Urinary bladder (tissue), 4 donors: ENCODE measurements around the gene PPP1R3G. TPM values are rescaled to one million over a fixed set of nuclear protein-coding genes. Genes with fewer than 3 reads are reported as not detected.

ENCODE experiments used
- DNase-seq: peaks from one replicate; pipeline ENCODE4 v3.0.0-alpha.2; 2015; ENCODE audit errors: extremely low spot score
- H3K27ac ChIP-seq: one replicate; pipeline ENCODE4 v1.5.1; 2013; ENCODE audit warnings: low read depth, mild to moderate bottlenecking, moderate library complexity
- H3K36me3 ChIP-seq: one replicate; pipeline ENCODE4 v1.6.1; 2013; ENCODE audit warnings: mild to moderate bottlenecking, moderate library complexity; ENCODE audit not compliant: insufficient read depth
- H3K4me1 ChIP-seq: one replicate; pipeline ENCODE4 v1.6.1; 2013; ENCODE audit warnings: mild to moderate bottlenecking, moderate library complexity; ENCODE audit not compliant: insufficient read depth
- H3K4me3 ChIP-seq: one replicate; pipeline ENCODE4 v1.5.1; 2013; ENCODE audit warnings: low read depth, low read length
- WGBS: extraction: QIAGEN DNeasy Blood & Tissue Kit; methylation state at CpG from one replicate; pipeline ENCODE4 v1.1.7; 2013; 5-methylcytosine and 5-hydroxymethylcytosine counted together
- polyA plus RNA-seq: library from polyadenylated mRNA; stranded (reverse); fragments of 200-250 nt; gene quantifications from one replicate; pipeline ENCODE4 v1.2.3, GENCODE V29; 2013
- total RNA-seq: library from RNA; depleted of rRNA; stranded (reverse); fragments of >200 nt; gene quantifications from one replicate; pipeline ENCODE4 v1.2.3, GENCODE V29; 2014
- donor health status: healthy with polysubstance abuse.
- donor health status: healthy.

Gene PPP1R3G
- total and polyA plus RNA-seq, 2 donors = 4.7 to 5.1 TPM

GRCh38 chr6:5121956-5122355 lies 36.8 kb downstream of the PPP1R3G start:
- H3K4me3 ChIP-seq = no peak overlapping the region
- no peak overlapping the region for H3K27ac ChIP-seq
- H3K36me3 ChIP-seq = no peaks in the 10 kb centered on the region
- DNase-seq = no peak
- no peaks in the 10 kb centered on the region for H3K4me1 ChIP-seq
- 86% methylated on average over 7 of the region's 7 CpGs for WGBS

- DNase-seq = no peak
- H3K36me3 ChIP-seq = no peaks in the 10 kb centered on the region
- 87% methylated on average over 18 of the region's 18 CpGs for WGBS
These were observed 37.5 kb downstream of the PPP1R3G start for GRCh38 chr6:5122504-5123112.

GRCh38 chr6:5123296-5124143 lies 38.4 kb downstream of the PPP1R3G start:
- H3K4me1 ChIP-seq = no peaks in the 10 kb centered on the region
- DNase-seq = no peak
- no peak overlapping the region for H3K4me3 ChIP-seq
- no peak overlapping the region for H3K27ac ChIP-seq
- H3K36me3 ChIP-seq = no peaks in the 10 kb centered on the region
- WGBS = 91% methylated on average over 20 of the region's 20 CpGs

More at GRCh38 chr6:5122504-5123112, 37.5 kb downstream of the PPP1R3G start:
- Histone ChIP-seq H3K27ac (no peak overlapping the region), H3K4me1 (no peaks in the 10 kb centered on the region), H3K4me3 (no peak overlapping the region)

GRCh38 chr6:5124526-5124925 lies 39.4 kb downstream of the PPP1R3G start:
- H3K27ac ChIP-seq = no peak overlapping the region
- H3K4me1 ChIP-seq = no peaks in the 10 kb centered on the region
- DNase-seq = no peak
- WGBS = 97% methylated on average over 8 of the region's 8 CpGs
- no peaks in the 10 kb centered on the region for H3K36me3 ChIP-seq
- no peak overlapping the region for H3K4me3 ChIP-seq

GRCh38 chr6:5125152-5126006 lies 40.2 kb downstream of the PPP1R3G start:
- Histone ChIP-seq H3K27ac (no peak overlapping the region), H3K4me1 (no peaks in the 10 kb centered on the region), H3K4me3 (no peak overlapping the region), H3K36me3 (no peaks in the 10 kb centered on the region)
- DNase-seq = no peak
- 88% methylated on average over 11 of the region's 11 CpGs for WGBS

GRCh38 chr6:5126214-5126613 lies 41.1 kb downstream of the PPP1R3G start:
- no peak for DNase-seq
- no peak overlapping the region for H3K27ac ChIP-seq
- 39% methylated on average over 4 of the region's 4 CpGs for WGBS
- H3K4me3 ChIP-seq = no peak overlapping the region
- no peaks in the 10 kb centered on the region for H3K4me1 ChIP-seq
- no peaks in the 10 kb centered on the region for H3K36me3 ChIP-seq

GRCh38 chr6:5127106-5127687 lies 42.1 kb downstream of the PPP1R3G start:
- Histone ChIP-seq H3K4me1 (no peaks in the 10 kb centered on the region), H3K36me3 (no peaks in the 10 kb centered on the region), H3K4me3 (no peak overlapping the region), H3K27ac (no peak overlapping the region)
- WGBS = 89% methylated on average over 8 of the region's 8 CpGs
- DNase-seq = no peak

GRCh38 chr6:5128351-5128750 lies 43.2 kb downstream of the PPP1R3G start:
- H3K27ac ChIP-seq = no peak overlapping the region
- no peak for DNase-seq
- H3K36me3 ChIP-seq = no peaks in the 10 kb centered on the region
- 87% methylated on average over 4 of the region's 4 CpGs for WGBS
- no peak overlapping the region for H3K4me3 ChIP-seq
- no peaks in the 10 kb centered on the region for H3K4me1 ChIP-seq

GRCh38 chr6:5130135-5130866 lies 45.2 kb downstream of the PPP1R3G start:
- H3K27ac ChIP-seq = no peak overlapping the region
- no peaks in the 10 kb centered on the region for H3K36me3 ChIP-seq
- 81% methylated on average over 10 of the region's 10 CpGs for WGBS
- H3K4me1 ChIP-seq = no peaks in the 10 kb centered on the region
- no peak overlapping the region for H3K4me3 ChIP-seq
- DNase-seq = no peak

GRCh38 chr6:5132731-5133130 lies 47.6 kb downstream of the PPP1R3G start:
- Histone ChIP-seq H3K27ac (no peak overlapping the region), H3K4me3 (no peak overlapping the region)

GRCh38 chr6:5133943-5134342 lies 48.8 kb downstream of the PPP1R3G start:
- Histone ChIP-seq H3K36me3 (no peaks in the 10 kb centered on the region), H3K4me1 (no peaks in the 10 kb centered on the region), H3K27ac (no peak overlapping the region), H3K4me3 (no peak overlapping the region)
- 81% methylated on average over 2 of the region's 2 CpGs for WGBS
- no peak for DNase-seq

More at GRCh38 chr6:5132731-5133130, 47.6 kb downstream of the PPP1R3G start:
- H3K36me3 ChIP-seq = no peaks in the 10 kb centered on the region
- WGBS = 13% methylated on average over 7 of the region's 7 CpGs
- DNase-seq = no peak
- H3K4me1 ChIP-seq = no peaks in the 10 kb centered on the region

- no peak for DNase-seq
- H3K4me1 ChIP-seq = no peaks in the 10 kb centered on the region
- no peaks in the 10 kb centered on the region for H3K36me3 ChIP-seq
- WGBS = 65% methylated on average over 9 of the region's 9 CpGs
- no peak overlapping the region for H3K4me3 ChIP-seq
- H3K27ac ChIP-seq = no peak overlapping the region
These were observed 50.7 kb downstream of the PPP1R3G start for GRCh38 chr6:5135788-5136376.
